ENCODE data around the gene THADA.

THADA gene

GRCh38 chr2:43592443-43592842 is 3.4 kb downstream of the THADA start (continued):
- TF ChIP-seq ZNF362 (tag by site-specific recombination; IDR thresholded peaks at IDR 0.05) (no peak), HOXA7 (CRISPR knock-in tag; IDR thresholded peaks at IDR 0.05; ENCODE audit: borderline replicate concordance) (no peak), ZBTB6 (tag by site-specific recombination; IDR thresholded peaks at IDR 0.05) (no peak), ZFHX2 (tag by site-specific recombination; conservative IDR thresholded peaks at IDR 0.05) (no peak), ZNF596 (tag by site-specific recombination; IDR thresholded peaks at IDR 0.05) (no peak), PATZ1 (tag by site-specific recombination; IDR thresholded peaks at IDR 0.05) (no peak), ZNF423 (tag by site-specific recombination; IDR thresholded peaks at IDR 0.05) (no peak), ZNF18 (tag by site-specific recombination; IDR thresholded peaks at IDR 0.05) (no peak), ZNF302 (tag by site-specific recombination; IDR thresholded peaks at IDR 0.05; ENCODE audit: low read depth) (no peak), ZNF274 (IDR thresholded peaks at IDR 0.05; ENCODE audit: low read length) (no peak), ZNF274 (tag by site-specific recombination; IDR thresholded peaks at IDR 0.05; ENCODE audit: borderline replicate concordance) (no peak), RBAK (tag by site-specific recombination; IDR thresholded peaks at IDR 0.05) (no peak)

GRCh38 chr2:43585708-43586107 is 10.1 kb downstream of the THADA start:
- H3K27ac ChIP-seq (ENCODE audit: extremely low read depth, low read depth, low read length), result no peak overlapping the region
- H3K4me1 ChIP-seq (ENCODE audit: control insufficient read depth, insufficient read depth, low read length), result no peaks in the 10 kb centered on the region
- H3K4me3 ChIP-seq (ENCODE audit: low read depth, low read length), result no peak overlapping the region
- H3K36me3 ChIP-seq (ENCODE audit: control insufficient read depth in 2 of 2, insufficient read depth in 1 of 2, low read length in 2 of 2), result peaks cover 49 to 78% of the 10 kb centered on the region in 2 experiments
- H3K9me3 ChIP-seq (ENCODE audit: control insufficient read depth, insufficient read depth, low read depth, low read length), result no peaks in the 10 kb centered on the region
- ChIA-PET CTCF (interaction anchor here (0.7 to 2.3 kb wide), 4 partner anchors 9 to 101 kb away, joined by 5 to 17 read pairs (median 6); no protein-coding TSS in a partner anchor), POLR2A (no interaction called here)
- TF ChIP-seq IKZF3 (tag by site-specific recombination; IDR thresholded peaks at IDR 0.05) (no peak), ZNF423 (tag by site-specific recombination; IDR thresholded peaks at IDR 0.05) (no peak), SALL2 (tag by site-specific recombination; IDR thresholded peaks at IDR 0.05; ENCODE audit: borderline replicate concordance) (no peak), CTCF (tag by site-specific recombination; IDR thresholded peaks at IDR 0.05) (no peak), ZNF184 (tag by site-specific recombination; IDR thresholded peaks at IDR 0.05) (no peak), BCL11A (tag by site-specific recombination; IDR thresholded peaks at IDR 0.05; ENCODE audit: low read depth) (no peak), OVOL3 (tag by site-specific recombination; IDR thresholded peaks at IDR 0.05) (no peak), ZNF239 (tag by site-specific recombination; IDR thresholded peaks at IDR 0.05) (no peak), ZNF692 (tag by site-specific recombination; IDR thresholded peaks at IDR 0.05) (no peak), ZEB2 (tag by site-specific recombination; IDR thresholded peaks at IDR 0.05) (no peak), KLF10 (tag by site-specific recombination; IDR thresholded peaks at IDR 0.05) (no peak), BCL6B (tag by site-specific recombination; IDR thresholded peaks at IDR 0.05) (no peak), KLF9 (tag by site-specific recombination; IDR thresholded peaks at IDR 0.05; ENCODE audit: low read depth) (no peak), ZNF777 (tag by site-specific recombination; IDR thresholded peaks at IDR 0.05; ENCODE audit: borderline replicate concordance) (no peak), ZNF266 (tag by site-specific recombination; IDR thresholded peaks at IDR 0.05; ENCODE audit: low read depth) (no peak)

Measured in HEK293 (cell line).